ENCODE data around the gene KLHL29.

GRCh38 chr2:23435250-23436035 is 50.5 kb downstream of the KLHL29 start:
- no peak for TF ChIP-seq POLR2AphosphoS5 (IDR thresholded peaks at IDR 0.05; ENCODE audit: low read depth, low read length)
- no peak for TF ChIP-seq TAF1 (IDR thresholded peaks at IDR 0.05; ENCODE audit: borderline replicate concordance, insufficient read depth, low read length)
- TF ChIP-seq REST (IDR thresholded peaks at IDR 0.05; ENCODE audit: insufficient read depth in 1 of 2, low read depth in 2 of 2, low read length in 2 of 2): no peak
